Measurements from ENCODE around the gene CCDC92.

Gene CCDC92

DNA sequence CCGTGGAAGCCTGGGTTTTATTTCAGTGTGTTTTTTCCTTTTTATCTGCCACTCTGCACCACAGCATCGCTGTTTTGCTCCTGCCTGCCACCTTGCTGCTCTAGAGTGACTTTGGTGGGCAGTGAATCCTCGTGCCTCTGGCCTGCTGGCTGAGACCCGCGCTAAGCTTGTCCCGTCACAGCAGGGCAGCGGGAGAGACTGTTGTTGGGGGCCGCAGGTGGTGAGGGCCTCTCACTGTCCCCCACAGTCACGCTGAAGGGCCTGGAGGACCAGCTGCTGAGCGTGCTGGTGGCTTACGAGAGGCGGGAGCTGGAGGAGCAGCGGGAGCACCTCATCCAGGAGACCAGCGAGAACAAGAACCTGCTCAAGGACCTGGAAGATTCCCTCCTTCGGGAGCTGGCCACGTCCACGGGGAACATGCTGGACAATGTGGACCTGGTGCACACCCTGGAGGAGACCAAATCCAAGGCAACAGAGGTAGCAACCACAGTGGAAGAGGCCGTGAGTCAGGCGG lies 55.2 kb downstream of the CCDC92 start (continued):
- TF ChIP-seq PPARA (CRISPR knock-in tag; IDR thresholded peaks at IDR 0.05; ENCODE audit: borderline replicate concordance), result no peak

GRCh38 chr12:123916729-123917128 lies 55.9 kb downstream of the CCDC92 start:
- TF ChIP-seq PPARA (CRISPR knock-in tag; IDR thresholded peaks at IDR 0.05; ENCODE audit: borderline replicate concordance) (no peak), GLIS3 (CRISPR knock-in tag; IDR thresholded peaks at IDR 0.05) (no peak), TOX (CRISPR knock-in tag; IDR thresholded peaks at IDR 0.05; ENCODE audit: borderline replicate concordance) (no peak), ZNF70 (CRISPR knock-in tag; IDR thresholded peaks at IDR 0.05) (no peak), SNAI2 (CRISPR knock-in tag; IDR thresholded peaks at IDR 0.05) (no peak), PATZ1 (CRISPR knock-in tag; IDR thresholded peaks at IDR 0.05; ENCODE audit: borderline replicate concordance) (no peak), RARB (CRISPR knock-in tag; IDR thresholded peaks at IDR 0.05) (no peak), ZC3H10 (CRISPR knock-in tag; IDR thresholded peaks at IDR 0.05) (no peak), ZFP3 (CRISPR knock-in tag; IDR thresholded peaks at IDR 0.05) (no peak), ZFP30 (CRISPR knock-in tag; IDR thresholded peaks at IDR 0.05) (no peak), OSR1 (CRISPR knock-in tag; IDR thresholded peaks at IDR 0.05) (no peak), CSRNP3 (CRISPR knock-in tag; IDR thresholded peaks at IDR 0.05) (no peak), TSHZ2 (CRISPR knock-in tag; IDR thresholded peaks at IDR 0.05) (no peak)
- TF ChIP-seq, protein P1, sequence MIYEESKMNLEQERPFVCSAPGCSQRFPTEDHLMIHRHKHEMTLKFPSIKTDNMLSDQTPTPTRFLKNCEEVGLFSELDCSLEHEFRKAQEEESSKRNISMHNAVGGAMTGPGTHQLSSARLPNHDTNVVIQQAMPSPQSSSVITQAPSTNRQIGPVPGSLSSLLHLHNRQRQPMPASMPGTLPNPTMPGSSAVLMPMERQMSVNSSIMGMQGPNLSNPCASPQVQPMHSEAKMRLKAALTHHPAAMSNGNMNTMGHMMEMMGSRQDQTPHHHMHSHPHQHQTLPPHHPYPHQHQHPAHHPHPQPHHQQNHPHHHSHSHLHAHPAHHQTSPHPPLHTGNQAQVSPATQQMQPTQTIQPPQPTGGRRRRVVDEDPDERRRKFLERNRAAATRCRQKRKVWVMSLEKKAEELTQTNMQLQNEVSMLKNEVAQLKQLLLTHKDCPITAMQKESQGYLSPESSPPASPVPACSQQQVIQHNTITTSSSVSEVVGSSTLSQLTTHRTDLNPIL (CRISPR knock-in tag; IDR thresholded peaks at IDR 0.05; ENCODE audit: low read depth), result no peak
- ATAC-seq, result no peak

DNA sequence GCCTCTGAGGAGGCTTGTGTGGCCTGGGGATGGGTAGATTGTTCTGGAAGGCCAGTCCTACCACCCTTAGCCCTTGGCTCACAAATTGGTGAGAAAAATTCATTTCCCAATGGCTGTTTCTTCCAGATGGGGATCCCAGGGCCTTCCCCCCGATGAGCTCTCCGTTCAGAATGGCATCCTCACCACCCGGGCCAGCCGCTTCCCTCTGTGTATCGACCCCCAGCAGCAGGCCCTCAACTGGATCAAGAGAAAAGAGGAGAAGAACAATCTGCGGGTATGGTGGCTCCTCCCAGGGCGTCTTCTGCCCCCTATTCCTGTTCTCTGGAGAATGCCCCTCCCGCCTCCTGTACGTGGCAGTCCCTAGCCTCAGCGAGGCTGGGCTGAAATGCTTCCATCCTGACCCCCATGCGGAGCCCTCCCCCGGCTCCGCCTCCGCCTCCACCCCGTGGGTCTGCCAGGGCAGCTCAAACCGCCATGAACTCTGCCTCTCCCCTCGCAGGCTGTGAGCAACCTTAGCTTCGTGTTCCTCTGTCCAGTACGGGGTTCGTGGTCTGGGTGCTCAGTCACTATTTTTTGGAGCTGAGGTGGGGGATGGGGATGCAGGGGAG lies 57.8 kb downstream of the CCDC92 start:
- TF ChIP-seq CSDC2 (CRISPR knock-in tag; IDR thresholded peaks at IDR 0.05), result no peak
- TF ChIP-seq RARB (CRISPR knock-in tag; IDR thresholded peaks at IDR 0.05), result no peak
- TF ChIP-seq PPARA (CRISPR knock-in tag; IDR thresholded peaks at IDR 0.05; ENCODE audit: borderline replicate concordance), result no peak
- TF ChIP-seq ISL1 (CRISPR knock-in tag; IDR thresholded peaks at IDR 0.05), result no peak
- no peak for TF ChIP-seq SNAI2 (CRISPR knock-in tag; IDR thresholded peaks at IDR 0.05)
- TF ChIP-seq ZFP3 (CRISPR knock-in tag; IDR thresholded peaks at IDR 0.05), result no peak
- no peak for ATAC-seq

DNA sequence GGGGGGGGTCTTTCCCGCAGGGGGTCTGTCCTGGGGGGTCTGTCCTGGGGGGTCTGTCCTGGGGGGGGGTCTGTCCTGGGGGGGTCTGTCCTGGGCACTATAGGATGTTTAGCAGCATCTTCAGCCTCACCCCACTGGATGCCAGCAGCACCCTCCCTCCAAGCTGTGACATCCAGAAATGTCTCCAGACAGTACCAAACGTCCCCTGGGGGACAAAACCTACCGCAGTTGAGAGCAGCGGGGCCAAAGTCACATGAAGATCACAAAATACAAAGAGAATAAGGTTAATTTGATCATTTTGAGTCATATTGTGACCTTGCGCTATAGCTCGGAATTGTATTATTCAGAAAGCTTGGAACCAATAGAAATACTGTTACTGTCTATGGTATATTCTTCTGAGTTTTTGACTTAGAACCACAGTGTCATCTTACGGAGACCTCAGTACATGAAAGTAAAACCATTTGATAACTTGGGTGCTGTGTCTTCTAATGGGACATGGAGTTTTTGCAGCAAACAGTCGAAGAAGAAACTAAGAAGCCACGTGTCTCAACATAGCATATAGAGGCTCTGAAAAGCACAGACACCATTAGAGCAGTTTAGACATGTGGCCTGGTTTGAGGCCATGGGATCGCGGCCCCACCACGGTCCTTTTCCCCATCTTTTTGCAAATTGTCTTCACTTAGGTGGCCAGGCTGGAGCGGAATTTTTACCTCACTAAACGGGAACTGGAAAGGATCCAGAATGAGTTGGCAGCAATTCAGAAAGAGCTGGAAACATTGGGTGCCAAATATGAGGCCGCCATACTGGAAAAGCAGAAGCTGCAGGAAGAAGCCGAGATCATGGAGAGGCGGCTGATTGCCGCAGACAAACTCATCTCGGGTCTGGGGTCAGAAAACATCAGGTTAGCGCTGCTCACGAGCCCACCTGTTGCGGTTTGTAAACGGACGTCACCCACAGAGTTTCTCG lies 59.9 kb downstream of the CCDC92 start:
- TF ChIP-seq ISL1 (CRISPR knock-in tag; IDR thresholded peaks at IDR 0.05) (no peak), TCF4 (CRISPR knock-in tag; IDR thresholded peaks at IDR 0.05; ENCODE audit: borderline replicate concordance) (no peak), OSR1 (CRISPR knock-in tag; IDR thresholded peaks at IDR 0.05) (no peak), SNAI2 (CRISPR knock-in tag; IDR thresholded peaks at IDR 0.05) (no peak), RARB (CRISPR knock-in tag; IDR thresholded peaks at IDR 0.05) (no peak), ZC3H10 (CRISPR knock-in tag; IDR thresholded peaks at IDR 0.05) (no peak), ZFP3 (CRISPR knock-in tag; IDR thresholded peaks at IDR 0.05) (no peak), CSRNP3 (CRISPR knock-in tag; IDR thresholded peaks at IDR 0.05) (no peak), TOX (CRISPR knock-in tag; IDR thresholded peaks at IDR 0.05; ENCODE audit: borderline replicate concordance) (no peak), PATZ1 (CRISPR knock-in tag; IDR thresholded peaks at IDR 0.05; ENCODE audit: borderline replicate concordance) (no peak), ZFP30 (CRISPR knock-in tag; IDR thresholded peaks at IDR 0.05) (no peak), ZNF565 (CRISPR knock-in tag; conservative IDR thresholded peaks at IDR 0.05; ENCODE audit: low read depth) (no peak), ARNTL (CRISPR knock-in tag; IDR thresholded peaks at IDR 0.05; ENCODE audit: borderline replicate concordance, low read depth) (no peak)
- TF ChIP-seq, protein P1 (CRISPR knock-in tag; IDR thresholded peaks at IDR 0.05; ENCODE audit: low read depth), result no peak
- ATAC-seq, result peak; percentile 36
